Measurements from ENCODE around the gene ZNF639.

DNA sequence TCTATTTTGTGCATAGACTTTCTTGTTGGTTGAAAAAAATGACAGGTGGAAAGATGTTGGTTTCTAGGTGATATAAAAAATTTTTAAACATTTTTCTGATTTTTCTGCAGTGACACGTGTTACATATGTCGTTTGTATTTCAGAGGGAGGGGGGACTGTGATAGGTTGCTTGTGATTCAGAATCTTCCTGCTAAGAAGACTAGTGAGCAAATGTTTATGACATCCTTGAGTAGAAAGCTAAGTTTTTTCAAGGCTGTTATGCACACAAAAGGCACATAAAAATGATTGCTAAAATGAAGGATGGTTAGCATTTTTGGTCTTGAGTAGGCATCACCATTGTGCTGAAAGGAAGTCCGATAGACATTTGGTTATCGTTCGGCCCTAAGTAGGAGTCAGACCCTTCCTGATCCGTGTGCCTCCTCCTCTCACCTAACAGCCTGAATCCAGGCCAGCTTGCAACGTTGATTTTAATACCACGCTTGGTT, 1.5 kb downstream of the ZNF639 start:
- TF ChIP-seq EZH2 (IDR thresholded peaks at IDR 0.05; ENCODE audit: low read length, unreplicated experiment) = no peak
- TF ChIP-seq, protein P1, sequence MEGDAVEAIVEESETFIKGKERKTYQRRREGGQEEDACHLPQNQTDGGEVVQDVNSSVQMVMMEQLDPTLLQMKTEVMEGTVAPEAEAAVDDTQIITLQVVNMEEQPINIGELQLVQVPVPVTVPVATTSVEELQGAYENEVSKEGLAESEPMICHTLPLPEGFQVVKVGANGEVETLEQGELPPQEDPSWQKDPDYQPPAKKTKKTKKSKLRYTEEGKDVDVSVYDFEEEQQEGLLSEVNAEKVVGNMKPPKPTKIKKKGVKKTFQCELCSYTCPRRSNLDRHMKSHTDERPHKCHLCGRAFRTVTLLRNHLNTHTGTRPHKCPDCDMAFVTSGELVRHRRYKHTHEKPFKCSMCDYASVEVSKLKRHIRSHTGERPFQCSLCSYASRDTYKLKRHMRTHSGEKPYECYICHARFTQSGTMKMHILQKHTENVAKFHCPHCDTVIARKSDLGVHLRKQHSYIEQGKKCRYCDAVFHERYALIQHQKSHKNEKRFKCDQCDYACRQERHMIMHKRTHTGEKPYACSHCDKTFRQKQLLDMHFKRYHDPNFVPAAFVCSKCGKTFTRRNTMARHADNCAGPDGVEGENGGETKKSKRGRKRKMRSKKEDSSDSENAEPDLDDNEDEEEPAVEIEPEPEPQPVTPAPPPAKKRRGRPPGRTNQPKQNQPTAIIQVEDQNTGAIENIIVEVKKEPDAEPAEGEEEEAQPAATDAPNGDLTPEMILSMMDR (conservative IDR thresholded peaks at IDR 0.05; ENCODE audit: low read depth, low read length) = no peak
- TF ChIP-seq EZH2phosphoT487 (IDR thresholded peaks at IDR 0.05; ENCODE audit: borderline replicate concordance, low read length) = no peak

Data from PC-3 (cell line).